Endothelial cell of umbilical vein (primary cell): ENCODE measurements around the gene ZNF593. TPM values are rescaled to one million over a fixed set of nuclear protein-coding genes. Genes with fewer than 3 reads are reported as not detected.

Experiments used
- BruUV-seq: library from RNA; stranded (reverse); fragments of 400-500 nt; replicated peaks from 2 replicates; lab custom pipeline; 2021; lab: Mats Ljungman, UMichigan
- CTCF ChIA-PET: fragments of 300-600, 350-600 bp; sonication (Branson Sonifier 250); formaldehyde crosslinking; loops from one replicate; lab custom pipeline; 2021; ENCODE audit warnings: antibody characterized with exemption, inconsistent platforms; lab: Charles Lee
- POLR2A ChIA-PET: fragments of 300-600, 350-600 bp; sonication (Branson Sonifier 250); formaldehyde crosslinking; loops from one replicate; lab custom pipeline; 2021; ENCODE audit warnings: antibody characterized with exemption, inconsistent platforms; lab: Charles Lee
- DNase-seq: peaks from one replicate; pipeline ENCODE4 v3.0.0-alpha.2; 2011; ENCODE audit warnings: low read depth, low spot score
- FAIRE-seq: peaks from 2 replicates; lab custom pipeline; 2011; peaks lifted over from hg19 to GRCh38; lab: Jason Lieb, UNC
- H2AFZ ChIP-seq: 2 replicates; pipeline ENCODE4 v1.6.0; 2012; ENCODE audit warnings: low read depth, low read length, control low read depth, inconsistent platforms
- H3K27ac ChIP-seq: 2 replicates; pipeline ENCODE4 v1.5.1; 2011; ENCODE audit warnings: low read depth, mild to moderate bottlenecking, control low read depth, low read length, moderate library complexity; ENCODE audit not compliant: insufficient read depth
- H3K27me3 ChIP-seq, 2 experiments: 2 replicates each; pipeline versions ENCODE4 v1.6.0 to v1.6.1; 2011; ENCODE audit warnings: low read length in 2 of 2, mixed read lengths in 1 of 2; ENCODE audit not compliant: control insufficient read depth in 2 of 2, insufficient read depth in 2 of 2
- H3K36me3 ChIP-seq, 2 experiments: 2 replicates in 1 of 2; 3 replicates in 1 of 2; pipeline ENCODE4 v1.5.1; 2011; ENCODE audit warnings: low read length in 2 of 2, mild to moderate bottlenecking in 1 of 2, moderate library complexity in 1 of 2; ENCODE audit not compliant: control insufficient read depth in 2 of 2, insufficient read depth in 2 of 2; ENCODE audit errors: extremely low read depth in 1 of 2
- H3K4me1 ChIP-seq: 3 replicates; pipeline ENCODE4 v1.5.1; 2011; ENCODE audit warnings: mild to moderate bottlenecking, low read length; ENCODE audit not compliant: control insufficient read depth, insufficient read depth; ENCODE audit errors: extremely low read depth
- H3K4me2 ChIP-seq: 2 replicates; pipeline ENCODE4 v1.6.1; 2011; ENCODE audit warnings: low read length, control low read depth, mixed read lengths; ENCODE audit not compliant: insufficient read depth
- H3K4me3 ChIP-seq, 3 experiments: fragments of 200-600 bp in 1 of 3; sonication (generic), shearing (Covaris generic) in 1 of 3; replicated peaks in 1 of 3; 2 replicates each; pipeline ENCODE4 v1.5.1; 2011 to 2016; ENCODE audit warnings: control low read depth in 3 of 3, low read length in 3 of 3, mild to moderate bottlenecking in 2 of 3, inconsistent platforms in 1 of 3, low read depth in 1 of 3, moderate library complexity in 1 of 3; ENCODE audit not compliant: insufficient read depth in 1 of 3
- H3K79me2 ChIP-seq: 2 replicates; pipeline ENCODE4 v1.6.0; 2012; ENCODE audit warnings: low read length, inconsistent platforms; ENCODE audit not compliant: control insufficient read depth, insufficient read depth
- H3K9ac ChIP-seq: replicated peaks from 2 replicates; pipeline ENCODE3; 2011; ENCODE audit warnings: low read length, control low read depth; ENCODE audit not compliant: insufficient read depth; ENCODE audit errors: extremely low read depth
- H3K9me1 ChIP-seq: replicated peaks from 3 replicates; pipeline ENCODE4 v1.6.0; 2011; ENCODE audit warnings: mild to moderate bottlenecking, low read length; ENCODE audit not compliant: control insufficient read depth, insufficient read depth; ENCODE audit errors: extremely low read depth
- H3K9me3 ChIP-seq: replicated peaks from 2 replicates; pipeline ENCODE4 v1.5.1; 2012; ENCODE audit warnings: low read length, inconsistent platforms; ENCODE audit not compliant: control insufficient read depth, insufficient read depth
- H4K20me1 ChIP-seq: replicated peaks from 2 replicates; pipeline ENCODE3; 2011; ENCODE audit warnings: mild to moderate bottlenecking, low read length; ENCODE audit not compliant: control insufficient read depth, insufficient read depth; ENCODE audit errors: extremely low read depth
- EZH2 ChIP-seq: IDR thresholded peaks from 2 replicates; pipeline ENCODE4 v1.6.1; 2012; ENCODE audit warnings: borderline replicate concordance, low read depth, mild to moderate bottlenecking, moderate library complexity, low read length, inconsistent platforms; ENCODE audit not compliant: severe bottlenecking
- FOS ChIP-seq: IDR thresholded peaks from 2 replicates; pipeline ENCODE4 v1.6.1; 2011; ENCODE audit warnings: mild to moderate bottlenecking, low read length, moderate library complexity, borderline replicate concordance; ENCODE audit not compliant: insufficient read depth
- GATA2 ChIP-seq: IDR thresholded peaks from 2 replicates; pipeline ENCODE4 v1.7.0; 2011; ENCODE audit warnings: low read depth, mild to moderate bottlenecking, moderate library complexity, mixed read lengths, low read length; ENCODE audit not compliant: insufficient read length, insufficient read depth
- JUN ChIP-seq: IDR thresholded peaks from 2 replicates; pipeline ENCODE4 v1.6.1; 2011; ENCODE audit warnings: borderline replicate concordance, low read depth; ENCODE audit not compliant: insufficient read length, insufficient read depth
- MYC ChIP-seq: IDR thresholded peaks from one replicate; pipeline ENCODE4 v1.6.1; 2011; ENCODE audit warnings: mild to moderate bottlenecking, low read depth, low read length
- POLR2A ChIP-seq: IDR thresholded peaks from 2 replicates; pipeline ENCODE4 v1.6.1; 2012; ENCODE audit warnings: low read depth, mild to moderate bottlenecking, control low read depth, low read length
- dilution Hi-C: fragments of 300-500 bp; cut with MboI; formaldehyde crosslinking; loops from one replicate; pipeline ENCODE4 v1.15.0; 2019; ENCODE audit warnings: low sequenced_read_pairs; ENCODE audit not compliant: extremely low pct_ligation_motif_present
- intact Hi-C: fragments of 100-400 bp; cut with micrococcal nuclease; formaldehyde crosslinking; loops from one replicate; pipeline ENCODE4 v1.10.0; 2022
- polyA plus RNA-seq, 4 experiments: library from polyadenylated mRNA; depleted of rRNA in 3 of 4; stranded (reverse) in 3 of 4; unstranded in 1 of 4; fragments of >200 nt; gene quantifications; 2 replicates each; pipeline versions ENCODE4 v1.2.1 to v1.2.3, GENCODE V29; 2011 to 2012; ENCODE audit warnings: missing spikeins in 1 of 4
- total RNA-seq: library from RNA; stranded (reverse); gene quantifications from 2 replicates; pipeline ENCODE4 v1.2.3, GENCODE V29; 2021
- TF ChIP-seq, protein P1 (sequence below), 2 donors: IDR thresholded peaks; 1 replicate in 1 of 2; 2 replicates in 1 of 2; pipeline ENCODE4 v1.5.1; 2011; ENCODE audit warnings: low read length in 2 of 2, mild to moderate bottlenecking in 2 of 2, moderate library complexity in 2 of 2, control low read depth in 1 of 2, inconsistent platforms in 1 of 2, low read depth in 1 of 2; ENCODE audit not compliant: insufficient read depth in 1 of 2; ENCODE audit errors: extremely low read depth in 1 of 2
- TF ChIP-seq, protein P2 (sequence below): IDR thresholded peaks from 2 replicates; pipeline ENCODE4 v1.6.1; 2011; ENCODE audit not compliant: insufficient read depth, insufficient read length

The ZNF593 gene
- total and polyA plus RNA-seq, 2 donors (not counting 3 experiments of a cell fraction or from before 2014, with no cell fraction given), result 30.5 to 71.0 TPM

GRCh38 chr1:26121854-26122773 lies 47.6 kb upstream of the ZNF593 start:
- POLR2A ChIA-PET, result no interaction called here
- H3K9me3 ChIP-seq, result no peaks in the 10 kb centered on the region
- BruUV-seq, result no TSS peak
- no peaks in the 10 kb centered on the region for H4K20me1 ChIP-seq
- no peak overlapping the region for H3K4me3 ChIP-seq
- no peak overlapping the region for H3K27ac ChIP-seq
- H3K4me1 ChIP-seq, result peaks cover 10% of the 10 kb centered on the region
- peaks cover 0 to 2% of the 10 kb centered on the region in 2 experiments for H3K36me3 ChIP-seq
- H3K79me2 ChIP-seq, result no peaks in the 10 kb centered on the region
- dilution Hi-C loops (no loop called here), intact Hi-C loops (no loop called here)
- DNase-seq (no peak), FAIRE-seq (no peak)
- CTCF ChIA-PET, result interaction anchor here (0.7 to 7.7 kb wide), 5 partner anchors 16 to 113 kb away, joined by 3 to 47 read pairs (median 10); partner anchors contain the start of gene ZNF593
- H3K27me3 ChIP-seq, result no peaks in the 10 kb centered on the region
- H3K9me1 ChIP-seq, result peaks cover 2% of the 10 kb centered on the region
- H3K9ac ChIP-seq, result no peak overlapping the region
- no peak overlapping the region for H3K4me2 ChIP-seq
- TF ChIP-seq POLR2A (no peak), FOS (no peak)
- no peak overlapping the region for H2AFZ ChIP-seq

DNA sequence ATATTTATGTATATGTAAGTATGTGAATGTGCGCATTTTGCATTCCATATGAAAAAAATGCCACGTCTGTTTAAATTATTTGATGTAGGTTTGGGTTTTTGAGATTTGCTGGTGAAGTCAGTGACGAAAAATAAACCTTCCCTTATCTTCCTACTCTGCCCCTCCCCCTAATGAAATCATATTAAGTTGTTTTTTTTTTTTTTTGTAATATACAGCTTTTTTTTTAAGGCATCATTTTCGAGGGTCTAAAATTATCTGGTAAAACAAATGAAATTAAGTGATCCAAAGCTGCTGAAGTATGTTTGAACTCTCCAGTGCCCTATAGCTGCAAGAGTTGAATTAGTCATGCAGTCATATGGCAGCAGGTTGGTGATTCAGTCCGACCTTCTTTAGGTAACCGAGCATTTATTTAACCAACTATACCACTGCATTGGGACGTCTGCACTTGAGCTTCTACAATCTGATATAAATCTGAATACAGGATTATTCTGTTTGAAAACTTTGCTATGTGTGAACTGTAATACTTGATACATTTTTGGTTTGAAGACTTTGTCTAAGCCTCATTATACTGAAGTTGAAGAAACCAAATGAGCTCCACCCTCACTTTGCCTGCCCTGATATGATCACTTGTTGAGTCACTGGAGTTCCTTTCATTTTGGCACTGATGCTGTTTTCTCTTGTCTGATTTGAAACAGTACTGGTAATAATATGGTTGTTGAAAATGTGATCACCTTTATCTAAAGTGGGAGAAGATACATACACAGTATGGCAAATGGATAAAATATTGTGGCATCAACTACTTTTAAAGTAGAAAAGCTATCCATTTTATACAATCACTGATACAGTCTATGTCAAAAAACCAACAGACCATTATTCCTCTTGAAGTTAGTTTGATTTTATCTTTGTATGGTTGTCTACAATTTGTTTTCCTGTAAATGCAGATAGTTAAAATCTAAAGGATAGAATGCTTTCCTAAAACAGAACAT lies 46.4 kb upstream of the ZNF593 start:
- Histone ChIP-seq H3K4me3 (no peak overlapping the region), H3K79me2 (no peaks in the 10 kb centered on the region), H3K9ac (no peak overlapping the region), H3K4me1 (peaks cover 16% of the 10 kb centered on the region), H2AFZ (no peak overlapping the region), H3K9me3 (no peaks in the 10 kb centered on the region), H3K27me3 (no peaks in the 10 kb centered on the region), H3K36me3 (peaks cover 0 to 2% of the 10 kb centered on the region in 2 experiments), H4K20me1 (no peaks in the 10 kb centered on the region), H3K4me2 (peak overlapping the region; percentile 13), H3K9me1 (peaks cover 2% of the 10 kb centered on the region), H3K27ac (no peak overlapping the region)
- TF ChIP-seq, protein P1, sequence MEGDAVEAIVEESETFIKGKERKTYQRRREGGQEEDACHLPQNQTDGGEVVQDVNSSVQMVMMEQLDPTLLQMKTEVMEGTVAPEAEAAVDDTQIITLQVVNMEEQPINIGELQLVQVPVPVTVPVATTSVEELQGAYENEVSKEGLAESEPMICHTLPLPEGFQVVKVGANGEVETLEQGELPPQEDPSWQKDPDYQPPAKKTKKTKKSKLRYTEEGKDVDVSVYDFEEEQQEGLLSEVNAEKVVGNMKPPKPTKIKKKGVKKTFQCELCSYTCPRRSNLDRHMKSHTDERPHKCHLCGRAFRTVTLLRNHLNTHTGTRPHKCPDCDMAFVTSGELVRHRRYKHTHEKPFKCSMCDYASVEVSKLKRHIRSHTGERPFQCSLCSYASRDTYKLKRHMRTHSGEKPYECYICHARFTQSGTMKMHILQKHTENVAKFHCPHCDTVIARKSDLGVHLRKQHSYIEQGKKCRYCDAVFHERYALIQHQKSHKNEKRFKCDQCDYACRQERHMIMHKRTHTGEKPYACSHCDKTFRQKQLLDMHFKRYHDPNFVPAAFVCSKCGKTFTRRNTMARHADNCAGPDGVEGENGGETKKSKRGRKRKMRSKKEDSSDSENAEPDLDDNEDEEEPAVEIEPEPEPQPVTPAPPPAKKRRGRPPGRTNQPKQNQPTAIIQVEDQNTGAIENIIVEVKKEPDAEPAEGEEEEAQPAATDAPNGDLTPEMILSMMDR (IDR thresholded peaks at IDR 0.05; ENCODE audit: extremely low read depth in 1 of 2, insufficient read depth in 1 of 2, low read depth in 1 of 2, low read length in 2 of 2), result no peak
- TF ChIP-seq MYC (no peak), GATA2 (peak; percentile 59), JUN (peak; percentile 14), POLR2A (no peak), FOS (peak; percentile 29), EZH2 (no peak)
- TF ChIP-seq, protein P2, sequence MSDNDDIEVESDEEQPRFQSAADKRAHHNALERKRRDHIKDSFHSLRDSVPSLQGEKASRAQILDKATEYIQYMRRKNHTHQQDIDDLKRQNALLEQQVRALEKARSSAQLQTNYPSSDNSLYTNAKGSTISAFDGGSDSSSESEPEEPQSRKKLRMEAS, result no peak
- POLR2A ChIA-PET, result no interaction called here
- no TSS peak for BruUV-seq
- dilution Hi-C loops, result no loop called here
- intact Hi-C loops, result no loop called here
- DNase-seq (peak; percentile 39), FAIRE-seq (no peak)
- CTCF ChIA-PET, result interaction anchor here (0.7 to 7.7 kb wide), 7 partner anchors 15 to 112 kb away, joined by 3 to 47 read pairs (median 5); no protein-coding TSS in a partner anchor
